ENCODE measurements around the gene CUEDC1.

CUEDC1 gene

DNA sequence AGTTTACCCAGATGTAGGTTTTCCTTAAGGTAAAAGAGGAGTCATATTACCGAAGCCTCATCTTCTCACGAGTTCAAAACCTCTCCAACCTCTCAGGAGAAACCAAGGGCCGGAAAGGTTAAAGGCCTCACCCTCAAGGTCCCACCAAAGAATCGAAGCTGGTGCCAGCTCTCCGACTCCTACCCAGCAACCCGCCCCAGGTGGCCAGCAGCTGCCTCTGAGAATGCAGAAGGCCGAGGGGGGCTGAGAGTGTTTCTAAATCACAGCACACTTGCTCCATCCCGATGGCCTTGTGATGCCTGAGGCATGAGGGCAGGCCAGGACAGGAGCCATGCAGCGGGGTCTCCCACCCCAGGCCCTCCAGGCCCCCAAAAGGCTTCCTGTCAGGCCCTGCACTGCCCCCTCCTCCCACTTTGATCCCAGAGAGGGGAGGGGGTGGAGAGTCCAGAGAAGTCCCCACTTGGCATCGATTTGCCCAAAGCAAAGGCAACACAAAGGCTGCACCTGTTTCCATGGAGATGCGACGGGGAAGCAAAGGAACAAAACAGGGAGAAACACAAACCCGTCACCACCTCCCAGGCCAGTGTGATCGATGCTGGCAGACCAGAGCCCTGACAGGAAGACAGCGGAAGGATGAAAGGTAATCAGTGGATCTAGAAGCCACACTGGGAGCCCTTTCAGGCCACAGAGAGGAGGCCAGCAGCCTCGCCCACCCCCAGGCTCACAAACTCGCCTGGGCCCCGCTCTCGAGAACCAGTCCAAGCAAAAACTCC lies 39.0 kb downstream of the CUEDC1 start:
- no peak for DNase-seq (ENCODE audit: low read depth, low spot score)

DNA sequence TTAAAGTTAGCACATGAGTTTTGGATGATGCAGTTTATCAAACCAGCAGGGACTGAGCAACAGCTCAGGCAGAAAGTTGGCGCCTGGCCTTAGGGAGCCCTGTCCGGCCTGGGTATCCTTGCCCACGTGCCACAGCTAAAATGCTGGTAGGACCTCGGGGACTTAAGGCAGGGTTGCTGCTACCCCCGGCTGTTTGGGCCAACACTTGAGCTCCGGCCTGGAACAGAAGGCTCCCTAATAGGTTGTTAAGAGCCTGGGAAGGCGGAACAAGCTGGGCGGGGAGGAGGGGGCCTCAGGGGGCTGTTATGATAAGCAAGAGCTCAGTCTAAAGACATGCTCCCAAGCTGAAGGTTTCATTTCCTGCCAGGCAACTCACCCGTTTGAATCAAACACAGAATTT lies 39.7 kb downstream of the CUEDC1 start:
- DNase-seq (ENCODE audit: low read depth, low spot score), result no peak

DNA sequence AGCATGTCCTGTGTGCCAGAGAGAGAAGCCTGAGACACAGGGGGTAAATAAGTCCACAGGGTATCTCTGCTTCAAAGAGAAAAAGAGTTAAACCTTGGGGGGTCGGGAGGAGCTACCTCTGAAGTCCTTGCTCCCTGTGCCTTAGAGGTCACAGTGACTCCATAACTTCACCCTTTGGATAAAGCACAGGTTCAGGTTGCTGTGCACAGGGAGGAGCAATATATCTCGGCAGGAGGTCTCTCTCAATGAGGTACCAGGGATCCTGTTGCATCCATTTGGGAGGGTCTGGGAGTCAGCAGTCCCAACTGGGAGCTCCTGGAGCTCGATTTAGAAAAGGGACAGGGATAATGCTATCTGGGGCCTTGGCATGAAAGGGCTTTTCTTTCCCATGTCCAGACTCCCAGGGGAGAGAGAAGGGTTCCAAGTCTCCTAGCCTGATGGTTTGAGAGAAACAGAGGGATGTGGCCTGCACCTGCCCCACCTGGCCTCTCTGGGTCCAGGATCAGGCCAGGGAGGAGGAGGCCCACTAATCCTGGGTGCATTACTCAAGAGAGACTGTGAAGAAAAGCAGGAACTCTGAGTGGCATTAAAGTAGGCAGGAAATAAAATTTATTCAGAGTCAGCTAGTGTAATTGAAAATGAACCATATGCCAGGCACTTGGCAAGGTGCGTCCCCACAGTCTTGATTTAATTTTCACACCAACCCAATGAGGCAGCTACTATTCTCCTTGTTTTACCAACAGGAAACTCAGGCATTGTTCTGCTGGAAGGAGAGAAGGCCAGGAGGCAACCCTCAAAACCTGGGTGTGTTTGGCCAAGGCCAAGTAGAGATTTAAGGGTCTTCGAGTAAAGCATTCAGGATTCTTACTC lies 40.7 kb downstream of the CUEDC1 start:
- DNase-seq (ENCODE audit: low read depth, low spot score), result no peak

DNA sequence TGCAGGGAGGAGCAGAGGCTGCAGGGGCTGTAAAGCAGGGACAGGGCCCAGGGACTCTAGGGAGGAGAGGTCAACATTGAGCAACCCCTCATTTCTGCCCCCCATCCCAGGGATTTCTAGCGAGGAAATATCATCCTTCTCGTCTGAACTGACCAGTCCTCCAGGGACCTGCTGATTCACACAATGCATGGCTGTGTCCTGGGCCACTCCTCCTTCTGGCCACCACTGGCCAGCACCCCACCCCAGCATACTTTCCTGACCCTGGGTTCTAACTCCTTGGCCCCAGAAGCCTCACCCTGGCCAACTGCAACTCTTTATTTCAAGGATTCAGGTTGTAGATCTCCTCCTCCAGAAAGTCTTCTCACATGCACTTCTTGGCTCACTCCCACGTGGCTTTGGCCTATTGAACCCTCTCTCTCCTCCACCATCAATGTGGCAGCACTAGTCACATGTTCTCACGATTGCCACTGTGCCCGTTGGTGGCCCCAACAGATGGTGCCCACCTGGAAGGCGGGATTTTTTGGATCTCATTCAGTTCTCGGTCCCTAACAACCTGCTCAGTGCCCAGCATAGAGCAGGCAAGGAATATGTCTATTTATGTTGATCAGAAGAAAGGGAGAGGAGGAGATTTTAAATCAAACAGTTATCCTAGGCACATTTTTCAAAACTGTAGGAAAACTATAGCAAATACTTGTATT lies 41.5 kb downstream of the CUEDC1 start:
- no peak for DNase-seq (ENCODE audit: low read depth, low spot score)

DNA sequence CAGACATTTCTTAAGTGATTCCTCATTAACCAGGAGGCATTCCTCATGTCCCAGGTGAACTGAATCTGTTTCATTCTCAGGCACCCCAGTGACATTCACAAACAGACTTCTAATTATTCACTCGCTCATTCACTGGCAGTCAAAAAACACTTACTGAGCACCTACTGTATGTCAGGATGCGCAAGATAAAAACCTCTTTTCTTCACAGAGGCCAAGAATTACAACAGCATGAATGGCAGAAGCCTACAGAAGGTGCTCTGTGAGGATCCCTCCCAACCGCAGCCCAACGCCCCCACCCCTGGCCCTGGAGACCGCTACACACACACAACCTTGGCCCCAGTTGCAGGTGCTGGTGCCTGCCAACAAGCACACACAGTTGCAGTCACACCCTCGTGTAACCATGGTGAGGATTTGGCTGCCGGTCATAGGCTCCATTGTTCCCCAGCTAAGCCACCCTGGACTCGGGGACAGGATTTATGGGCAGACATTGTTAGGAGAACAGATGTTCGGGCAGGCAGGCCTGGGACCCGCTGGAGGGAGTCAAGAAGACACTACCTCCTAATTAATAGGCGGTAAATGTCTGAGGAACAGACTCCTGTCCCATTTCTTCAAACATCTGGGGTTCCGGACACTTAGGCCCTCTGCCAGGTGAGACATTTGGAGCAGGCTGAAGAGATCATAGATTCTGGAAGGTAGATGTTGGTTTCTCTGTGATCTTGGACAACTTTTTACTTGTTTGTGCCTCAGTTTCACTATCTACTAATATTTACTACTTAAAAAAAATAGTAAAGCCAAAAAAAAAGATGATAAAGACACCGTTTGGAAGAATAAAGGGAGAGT lies 43.2 kb downstream of the CUEDC1 start:
- no peak for DNase-seq (ENCODE audit: low read depth, low spot score)

DNA sequence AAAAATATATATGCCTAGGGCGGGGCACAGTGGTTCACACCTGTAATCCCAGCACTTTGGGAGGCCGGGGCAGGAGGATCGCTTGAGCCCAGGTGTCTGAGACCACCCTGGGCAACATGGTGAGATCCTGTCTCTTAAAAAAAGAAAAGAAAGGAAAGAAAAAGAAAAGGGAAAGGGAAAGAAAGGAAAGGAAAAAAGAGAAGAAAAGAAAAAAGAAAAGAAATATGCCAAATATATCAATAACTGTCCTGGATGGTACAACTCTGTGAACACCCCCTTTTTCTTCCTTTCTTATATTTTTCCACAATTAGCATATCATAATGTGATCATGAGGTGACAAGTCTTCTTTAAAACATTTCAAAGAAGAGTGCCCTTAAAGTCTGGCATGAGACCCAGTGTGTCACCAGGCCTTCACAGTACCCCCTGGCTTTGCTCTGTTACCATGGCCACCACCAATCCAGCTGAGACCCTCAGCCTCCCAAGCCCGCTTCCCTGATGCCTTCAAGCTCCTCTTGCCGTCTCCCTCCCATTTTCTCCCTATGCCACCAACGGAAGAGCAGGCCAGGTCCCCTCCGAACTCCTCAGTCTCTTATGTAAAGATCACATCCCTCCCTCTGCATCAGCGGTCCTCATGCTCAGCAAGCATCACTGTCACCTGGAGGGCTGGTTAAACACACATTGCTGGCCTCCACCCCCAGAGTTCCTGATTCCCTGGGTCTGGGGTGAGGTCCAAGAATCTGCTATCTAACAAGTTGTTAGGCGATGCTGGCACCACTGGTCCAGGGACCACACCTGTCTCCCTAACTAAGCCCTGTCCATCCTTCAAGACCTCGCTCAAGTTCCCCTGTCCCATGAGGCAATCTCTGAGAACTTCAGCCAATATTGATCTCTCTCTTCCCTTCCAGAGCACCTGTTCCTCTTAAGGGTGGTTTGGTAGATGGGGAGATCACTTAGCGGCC lies 44.5 kb downstream of the CUEDC1 start:
- DNase-seq (ENCODE audit: low read depth, low spot score), result no peak

DNA sequence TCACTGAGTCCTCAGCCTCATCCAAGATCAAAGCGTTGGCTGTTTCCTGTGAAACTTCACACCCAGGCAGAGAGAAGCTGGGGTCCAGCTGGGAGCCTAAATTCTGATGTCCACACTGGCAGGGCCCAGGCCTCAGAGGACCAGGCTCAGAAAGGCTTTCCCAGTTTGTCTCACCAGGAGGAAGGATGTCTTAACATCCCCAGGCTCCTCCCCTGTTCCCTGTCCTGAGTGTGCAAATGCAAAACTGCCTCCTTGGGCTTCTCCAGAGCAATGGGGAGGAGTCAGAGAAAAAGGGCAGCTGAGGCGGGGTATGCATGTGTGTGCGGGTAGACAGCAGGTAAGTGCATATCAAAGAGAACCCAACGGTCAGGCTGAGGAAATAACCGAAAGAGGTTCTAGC lies 45.7 kb downstream of the CUEDC1 start:
- DNase-seq (ENCODE audit: low read depth, low spot score), result no peak

DNA sequence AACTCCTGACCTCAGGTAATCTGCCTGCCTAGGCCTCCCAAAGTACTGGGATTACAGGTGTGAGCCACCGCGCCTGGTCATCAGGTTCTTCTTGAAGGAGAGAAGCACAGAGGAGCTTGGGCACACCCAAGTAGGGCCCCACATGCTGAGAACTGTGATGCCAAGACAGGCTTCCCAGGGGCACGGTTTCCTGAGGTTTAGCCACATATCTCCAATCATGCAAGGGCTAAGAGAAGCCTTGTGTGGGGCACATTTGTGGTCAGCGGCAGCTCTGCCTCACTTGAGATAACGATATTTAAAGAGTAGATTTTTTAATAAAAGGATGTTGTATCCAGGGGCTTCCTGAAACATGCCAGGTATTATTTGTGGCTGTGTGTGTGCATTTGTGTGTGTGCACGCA lies 46.9 kb downstream of the CUEDC1 start:
- DNase-seq (ENCODE audit: low read depth, low spot score), result no peak

DNA sequence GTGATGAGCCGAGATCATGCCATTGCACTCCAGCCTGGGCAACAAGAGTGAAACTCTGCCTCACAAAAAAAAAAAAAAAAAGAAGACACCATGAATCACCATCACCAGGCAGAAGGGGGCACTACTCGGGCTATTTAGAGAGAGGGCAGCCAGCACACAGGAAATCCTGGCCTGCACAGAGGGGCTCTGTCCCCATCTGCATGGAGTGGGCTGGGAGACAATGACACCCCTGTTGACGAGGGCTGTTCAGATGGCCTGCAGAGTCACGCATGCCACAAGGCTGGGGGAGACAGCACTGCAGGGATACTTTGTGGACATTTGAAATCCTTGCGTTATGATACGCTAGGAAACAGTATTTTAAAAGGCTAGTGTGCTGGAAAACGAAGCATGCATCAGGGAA lies 48.3 kb downstream of the CUEDC1 start:
- no peak for DNase-seq (ENCODE audit: low read depth, low spot score)

DNA sequence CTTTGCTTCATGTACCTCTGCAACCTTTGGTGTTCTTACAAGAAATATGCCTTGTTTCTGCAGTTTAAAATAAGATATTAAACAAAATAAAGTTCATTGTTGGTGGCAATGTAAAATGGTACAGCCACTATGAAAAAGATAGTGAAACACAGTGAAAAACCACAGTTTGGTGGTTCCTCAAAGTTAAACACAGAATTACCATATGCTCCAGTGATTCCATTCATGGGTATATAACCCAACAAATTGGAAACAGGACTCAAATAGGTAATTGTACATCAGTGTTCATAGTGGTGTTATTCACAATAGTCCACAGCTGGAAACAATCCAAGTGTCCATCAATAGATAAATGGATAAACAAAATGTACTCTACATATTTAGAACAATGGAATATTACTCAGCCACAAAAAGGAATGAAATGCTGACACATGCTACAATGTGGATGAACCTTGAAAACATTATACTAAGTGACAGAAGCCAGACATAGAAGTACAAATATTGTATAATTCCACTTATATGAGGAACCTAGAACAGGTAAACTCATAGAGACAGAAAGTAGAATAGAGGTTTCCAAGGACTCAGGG lies 49.2 kb downstream of the CUEDC1 start:
- no peak for DNase-seq (ENCODE audit: low read depth, low spot score)

DNA sequence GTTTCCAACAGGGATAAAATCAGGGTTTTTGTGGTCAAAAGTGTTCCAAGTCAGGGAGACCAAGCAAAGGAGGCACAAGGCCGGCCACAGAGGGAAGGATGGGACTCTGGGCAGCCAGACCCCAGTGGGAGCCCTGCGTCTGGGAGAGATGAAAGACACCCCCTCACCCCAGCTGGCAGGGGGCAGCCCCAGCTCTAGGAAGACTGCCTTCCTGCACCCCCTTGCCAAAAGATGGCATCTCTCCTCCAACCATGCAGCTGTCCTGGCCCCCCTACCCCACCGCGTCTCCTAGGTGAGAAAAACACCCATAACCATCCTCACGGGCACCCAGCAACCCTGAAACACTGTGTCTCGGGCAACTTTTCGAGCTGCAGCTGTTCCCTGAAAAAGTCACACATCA lies 51.3 kb downstream of the CUEDC1 start:
- no peak for DNase-seq (ENCODE audit: low read depth, low spot score)

DNA sequence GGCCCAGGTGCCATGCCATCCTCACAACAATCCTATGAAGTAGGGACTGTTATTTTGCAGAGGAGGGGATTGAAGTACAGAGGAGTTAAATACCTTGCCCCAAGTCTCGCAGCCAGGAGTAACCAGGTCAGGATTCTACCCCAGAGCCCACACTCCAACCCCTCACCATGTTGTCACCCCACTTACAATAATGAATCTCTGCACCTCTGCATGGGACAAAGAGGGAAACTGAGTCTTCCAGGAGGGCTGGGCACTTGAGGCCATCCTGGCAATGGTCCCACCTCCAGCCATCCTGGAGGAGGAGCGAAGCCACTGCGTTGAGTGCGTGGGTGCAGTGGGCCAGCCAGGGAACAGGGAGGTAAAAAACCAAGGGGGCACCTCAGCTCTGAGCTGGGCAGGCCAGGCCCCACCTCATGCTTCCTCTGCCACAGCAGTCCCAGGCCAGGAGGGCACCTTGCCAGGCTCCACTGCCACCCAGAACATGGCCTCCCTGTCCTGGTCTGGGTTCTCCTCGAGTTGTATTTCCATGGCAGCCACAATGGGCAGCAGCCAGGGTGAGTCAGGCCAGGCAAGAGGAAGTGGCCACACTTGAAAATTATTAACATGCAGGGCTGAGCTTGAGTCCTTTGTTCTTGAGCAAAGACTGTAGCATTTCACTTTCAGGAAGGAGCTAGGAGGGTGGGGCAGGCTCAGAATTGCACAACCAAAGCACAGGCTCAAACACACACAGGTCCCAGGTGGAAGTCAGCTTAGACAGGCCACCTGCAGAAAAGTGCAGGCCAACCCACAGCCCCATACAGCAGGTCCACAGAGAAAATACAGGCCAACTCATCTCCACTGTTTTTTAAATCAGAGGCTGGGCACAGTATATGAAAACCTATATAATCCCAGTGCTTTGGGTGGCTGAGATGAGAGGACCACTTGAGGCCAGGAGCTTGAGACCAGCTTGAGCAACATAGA lies 52.1 kb downstream of the CUEDC1 start:
- no peak for DNase-seq (ENCODE audit: low read depth, low spot score)

DNA sequence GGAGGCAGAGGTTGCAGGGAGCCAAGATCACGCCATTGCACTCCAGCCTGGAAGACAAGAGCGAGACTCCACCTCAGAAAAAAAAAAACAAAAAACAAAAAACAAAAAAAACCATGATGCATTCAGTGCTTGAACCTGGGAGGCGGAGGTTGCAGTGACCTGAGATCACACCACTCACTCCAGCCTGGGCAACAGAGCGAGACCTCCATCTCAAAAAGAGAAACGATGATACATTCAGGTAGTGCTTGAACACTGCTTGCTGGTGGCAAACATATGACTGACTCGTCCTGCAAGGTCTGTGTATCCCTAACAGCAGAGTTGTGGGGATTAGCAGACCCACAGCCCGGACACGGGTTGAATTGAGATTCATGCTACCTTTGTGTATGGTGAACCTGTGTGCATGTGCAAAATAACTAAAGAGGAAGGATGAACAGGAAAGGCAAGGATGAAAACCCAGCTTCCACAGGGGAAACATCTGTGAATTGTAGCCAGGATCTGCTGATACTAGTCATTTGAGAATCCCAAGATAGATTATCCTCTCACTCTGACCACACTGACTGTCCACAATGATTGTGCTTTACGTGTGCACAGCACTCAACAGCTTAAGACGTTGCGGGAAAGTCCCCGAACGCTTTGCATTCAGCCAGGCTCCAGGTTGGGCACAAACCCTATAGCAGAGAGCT lies 53.0 kb downstream of the CUEDC1 start:
- no peak for DNase-seq (ENCODE audit: low read depth, low spot score)

DNA sequence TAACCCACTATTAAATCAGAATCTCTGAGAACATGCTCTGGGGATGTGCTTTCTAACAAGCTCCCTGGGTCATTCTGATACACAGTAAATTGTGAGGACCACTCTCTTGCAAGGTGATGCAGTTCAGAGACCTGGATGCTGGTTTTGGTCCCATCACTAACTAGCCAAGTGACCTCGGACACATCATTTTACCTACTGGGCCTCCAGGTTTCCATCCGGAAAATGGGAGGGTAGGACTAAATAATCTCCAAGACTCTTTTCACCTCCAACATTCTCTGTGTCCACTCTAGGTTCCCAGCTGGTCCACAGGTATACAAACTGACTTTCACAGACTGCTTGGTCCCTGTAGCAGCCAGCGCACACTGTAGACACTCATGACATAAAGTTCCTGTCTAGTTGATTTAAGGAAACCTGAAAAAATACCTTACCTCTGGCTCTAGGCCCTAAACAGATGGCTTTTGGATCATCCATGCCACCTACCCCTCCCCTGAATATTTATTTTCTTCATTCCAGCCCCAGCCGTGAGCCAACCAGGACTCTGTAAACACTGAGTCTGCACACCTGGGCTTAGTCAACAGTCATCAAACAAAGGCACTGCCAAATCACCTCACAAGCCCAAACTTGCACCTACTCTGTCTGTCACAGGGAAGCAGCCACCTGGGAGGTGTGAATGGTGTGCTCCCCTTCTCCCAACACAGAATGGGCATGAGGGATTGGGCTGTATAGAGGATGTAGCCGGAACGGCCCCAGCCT lies 54.0 kb downstream of the CUEDC1 start:
- no peak for DNase-seq (ENCODE audit: low read depth, low spot score)

DNA sequence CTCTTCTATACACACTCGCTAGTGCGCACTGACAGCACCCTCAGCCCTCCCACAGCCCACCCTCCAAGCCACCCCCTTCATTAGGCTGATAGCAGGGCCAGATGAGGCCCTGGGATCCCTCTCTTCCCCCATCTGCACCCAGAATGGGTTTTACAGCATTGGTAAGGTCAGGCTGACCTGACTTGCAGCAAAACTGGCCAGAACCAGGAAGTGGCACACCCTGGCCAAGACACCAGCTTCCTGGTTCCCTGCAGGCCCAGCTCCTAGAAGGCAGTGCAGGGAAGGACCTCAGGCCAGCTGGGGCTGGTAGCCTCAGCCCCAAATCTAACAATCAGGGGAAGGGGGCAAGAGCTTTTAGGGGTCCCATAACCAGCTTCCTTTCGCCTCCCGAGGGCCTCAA lies 55.4 kb downstream of the CUEDC1 start:
- no peak for DNase-seq (ENCODE audit: low read depth, low spot score)

DNA sequence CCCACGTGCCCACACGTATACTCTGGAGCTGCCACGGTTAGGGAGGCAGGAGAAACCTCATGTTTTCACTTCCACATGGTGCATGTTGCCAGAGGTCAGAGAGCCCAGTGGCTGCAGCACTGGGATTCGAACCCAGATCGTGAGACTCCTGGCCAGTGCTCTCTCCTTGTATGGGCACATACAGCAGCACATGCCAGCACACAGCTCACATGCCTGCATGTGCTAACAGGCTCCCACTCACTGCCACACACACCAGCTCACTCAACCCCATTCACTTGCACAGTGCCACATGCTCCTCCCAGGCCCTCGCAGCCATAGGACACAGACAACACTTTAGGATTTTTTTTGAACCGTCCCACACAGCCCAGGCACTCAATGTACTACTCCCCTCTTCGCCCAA lies 55.8 kb downstream of the CUEDC1 start:
- DNase-seq (ENCODE audit: low read depth, low spot score), result no peak

DNA sequence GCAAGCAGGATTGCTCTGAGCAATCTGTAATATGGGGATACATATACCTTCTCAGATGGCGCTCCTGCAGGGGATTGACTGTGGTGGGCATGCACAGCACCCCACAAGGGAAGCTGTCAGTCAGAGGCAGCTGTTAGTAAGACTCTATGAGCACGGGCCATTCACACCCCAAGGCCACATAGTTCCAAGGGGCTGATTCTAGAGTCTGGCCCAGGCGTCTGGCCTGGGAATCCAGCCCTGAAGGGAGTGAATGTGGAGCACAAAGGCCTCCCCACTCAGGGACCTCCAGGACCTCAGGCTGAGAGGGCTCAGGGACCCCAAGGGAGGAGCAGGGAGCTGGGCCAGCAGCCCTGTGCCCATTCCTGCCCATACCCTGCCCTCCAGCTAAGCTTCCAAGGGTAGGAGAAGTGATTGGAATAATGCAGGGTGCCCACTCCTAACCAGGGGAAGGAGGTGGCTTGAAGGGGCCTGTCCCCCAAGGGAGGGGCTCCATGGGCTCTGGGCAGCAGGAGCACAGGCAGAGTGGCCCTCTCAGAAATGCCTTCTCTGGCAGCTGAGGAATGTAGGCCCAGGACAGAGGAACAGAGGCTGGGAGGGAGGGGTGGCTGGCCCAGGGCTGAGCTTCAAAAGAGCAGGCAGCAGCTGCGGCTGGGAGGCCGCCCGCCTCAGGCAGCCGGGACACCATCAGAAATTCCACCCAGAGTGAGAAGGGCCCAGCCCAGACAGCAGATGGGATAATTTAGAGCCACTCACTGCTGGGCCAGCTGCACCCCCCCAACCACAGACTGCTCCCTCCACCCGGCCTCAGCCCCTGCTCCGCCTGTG lies 56.5 kb downstream of the CUEDC1 start:
- no peak for DNase-seq (ENCODE audit: low read depth, low spot score)
